HG03354 (cell line): ENCODE data around the gene OR2AE1.
"Not testable (repeated sequence)": the region's sequence is repeated elsewhere in the genome, so short reads cannot be mapped to it uniquely, and the experiment has no call there.

Experiments used
- ATAC-seq: cut with Tn5 transposase; IDR thresholded peaks from one replicate; pipeline ENCODE4 v1.9.1; 2021; ENCODE audit warnings: mild to moderate bottlenecking; ENCODE audit not compliant: unreplicated experiment, poor library complexity, severe bottlenecking

Gene OR2AE1

GRCh38 chr7:99876933-99877332, at the start of gene OR2AE1:
Gene OR2AE1 (minus strand): TSS chr7:99877033. CDS start chr7:99877033, 0 bp downstream.
- no peak for ATAC-seq

- no peak for ATAC-seq
Observed at GRCh38 chr7:99926321-99926720, 49.5 kb upstream of the OR2AE1 start.

GRCh38 chr7:99923200-99923599, 46.4 kb upstream of the OR2AE1 start:
- no peak for ATAC-seq

GRCh38 chr7:99920149-99920548, 43.3 kb upstream of the OR2AE1 start:
- ATAC-seq = no peak

GRCh38 chr7:99919814-99920112, 42.9 kb upstream of the OR2AE1 start:
- no peak for ATAC-seq

GRCh38 chr7:99918959-99919813, 42.4 kb upstream of the OR2AE1 start, which contains the start of gene TRIM4:
Gene TRIM4 (minus strand): TSS chr7:99919530. CDS start chr7:99919401, 129 bp downstream.
- ATAC-seq = peak; percentile 96

GRCh38 chr7:99910976-99911375, 34.1 kb upstream of the OR2AE1 start:
- ATAC-seq = no peak

GRCh38 chr7:99901581-99901980, 24.7 kb upstream of the OR2AE1 start:
- ATAC-seq = no peak

GRCh38 chr7:99899830-99900519, 23.1 kb upstream of the OR2AE1 start:
- ATAC-seq = no peak

GRCh38 chr7:99898836-99899235, 22.0 kb upstream of the OR2AE1 start:
- no peak for ATAC-seq

GRCh38 chr7:99898023-99898357, 21.2 kb upstream of the OR2AE1 start:
- no peak for ATAC-seq

GRCh38 chr7:99897322-99898022, 20.6 kb upstream of the OR2AE1 start:
- ATAC-seq = no peak

- no peak for ATAC-seq
Observed at GRCh38 chr7:99894738-99895137, 17.9 kb upstream of the OR2AE1 start.

GRCh38 chr7:99893280-99893679, 16.4 kb upstream of the OR2AE1 start:
- no peak for ATAC-seq

- ATAC-seq = not testable (repeated sequence)
Observed at GRCh38 chr7:99890348-99890747, 13.5 kb upstream of the OR2AE1 start.

GRCh38 chr7:99888366-99888765, 11.5 kb upstream of the OR2AE1 start:
- ATAC-seq = not testable (repeated sequence)

GRCh38 chr7:99881370-99881769, 4.5 kb upstream of the OR2AE1 start:
- ATAC-seq = no peak

- ATAC-seq = no peak
Observed at GRCh38 chr7:99876491-99876890, 342 bp downstream of the OR2AE1 start.

GRCh38 chr7:99868246-99868645, 8.6 kb downstream of the OR2AE1 start:
- ATAC-seq = no peak

GRCh38 chr7:99867477-99867876, 9.4 kb downstream of the OR2AE1 start:
- not testable (repeated sequence) for ATAC-seq
